NCI-H524 treated with DMSO at 0.1 percent for 48 hours (cell line): ENCODE data around the gene RDX.
"Not testable (repeated sequence)": the region's sequence is repeated elsewhere in the genome, so short reads cannot be mapped to it uniquely, and the experiment has no call there.

Experiments
- DNase-seq: peaks from one replicate; lab custom pipeline; 2025; lab: John Stamatoyannopoulos, UW

RDX gene

DNA sequence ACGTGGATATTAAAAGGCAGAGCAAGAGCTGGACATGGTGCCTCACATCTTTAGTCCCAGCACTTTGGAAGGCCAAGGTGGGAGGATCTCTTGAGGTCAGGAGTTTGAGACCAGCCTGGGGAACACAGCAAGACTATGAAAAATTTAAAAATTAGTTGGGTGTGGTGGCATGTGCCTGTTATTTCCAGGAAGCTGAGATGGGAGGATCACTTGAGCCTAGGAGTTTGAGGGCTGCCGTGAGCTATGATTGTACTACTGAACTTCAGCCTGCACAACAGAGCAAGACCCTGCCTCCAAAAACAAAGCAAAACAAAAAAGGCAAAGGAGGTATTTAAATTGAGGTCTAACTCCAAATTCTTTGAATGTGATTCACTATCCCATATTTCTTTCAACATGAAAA lies 23.5 kb downstream of the RDX start:
- no peak for DNase-seq

DNA sequence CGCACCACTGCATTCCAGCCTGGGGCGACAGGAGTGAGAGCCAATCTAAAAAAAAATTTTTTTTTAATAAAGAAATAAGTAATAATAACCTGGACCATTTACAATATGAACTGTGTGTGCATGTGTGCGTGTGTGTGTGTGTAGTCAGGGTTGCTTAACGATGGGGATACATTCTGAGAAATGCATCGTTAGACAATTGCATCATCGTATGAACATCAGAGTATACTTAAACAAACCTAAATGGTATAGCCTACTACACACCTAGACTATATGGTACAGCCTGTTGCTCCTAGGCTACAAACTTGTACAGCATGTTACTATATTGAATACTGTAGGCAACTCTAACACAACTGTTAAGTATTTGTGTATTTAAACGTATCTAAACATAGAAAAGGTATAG lies 26.4 kb downstream of the RDX start:
- no peak for DNase-seq

DNA sequence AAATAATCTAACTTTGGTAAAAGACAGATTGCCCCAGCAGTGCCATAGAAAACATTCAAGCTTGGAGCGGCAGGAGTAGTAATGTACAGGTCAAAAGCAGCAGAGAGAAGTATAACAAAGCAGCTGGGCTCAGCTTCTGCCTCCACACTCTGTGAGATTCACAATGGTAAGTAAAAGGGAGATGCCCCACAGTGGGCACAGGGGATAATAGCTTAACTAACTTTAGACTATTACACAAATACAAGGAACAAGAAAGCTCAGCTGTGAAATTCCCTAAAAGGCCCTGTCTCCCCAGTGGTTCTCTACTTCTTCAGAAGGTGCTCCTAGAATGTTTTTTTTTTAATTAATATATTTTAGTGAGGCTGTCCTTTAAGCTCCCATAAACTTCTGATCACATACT lies 28.0 kb downstream of the RDX start:
- no peak for DNase-seq

DNA sequence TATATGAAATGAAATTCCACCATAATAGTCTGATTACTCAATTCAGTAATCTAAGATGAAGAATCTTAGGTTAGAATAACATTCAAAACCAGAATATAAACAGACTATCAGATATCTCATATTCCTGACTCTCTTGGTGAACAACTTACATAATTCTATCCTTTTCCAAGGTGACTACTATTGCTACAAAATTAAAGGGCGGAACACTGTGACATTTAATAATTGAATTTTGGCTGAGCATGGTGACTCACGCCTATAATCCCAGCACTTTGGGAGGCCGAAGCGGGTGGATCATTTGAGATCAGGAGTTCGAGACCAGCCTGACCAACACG lies 34.4 kb downstream of the RDX start:
- no peak for DNase-seq

DNA sequence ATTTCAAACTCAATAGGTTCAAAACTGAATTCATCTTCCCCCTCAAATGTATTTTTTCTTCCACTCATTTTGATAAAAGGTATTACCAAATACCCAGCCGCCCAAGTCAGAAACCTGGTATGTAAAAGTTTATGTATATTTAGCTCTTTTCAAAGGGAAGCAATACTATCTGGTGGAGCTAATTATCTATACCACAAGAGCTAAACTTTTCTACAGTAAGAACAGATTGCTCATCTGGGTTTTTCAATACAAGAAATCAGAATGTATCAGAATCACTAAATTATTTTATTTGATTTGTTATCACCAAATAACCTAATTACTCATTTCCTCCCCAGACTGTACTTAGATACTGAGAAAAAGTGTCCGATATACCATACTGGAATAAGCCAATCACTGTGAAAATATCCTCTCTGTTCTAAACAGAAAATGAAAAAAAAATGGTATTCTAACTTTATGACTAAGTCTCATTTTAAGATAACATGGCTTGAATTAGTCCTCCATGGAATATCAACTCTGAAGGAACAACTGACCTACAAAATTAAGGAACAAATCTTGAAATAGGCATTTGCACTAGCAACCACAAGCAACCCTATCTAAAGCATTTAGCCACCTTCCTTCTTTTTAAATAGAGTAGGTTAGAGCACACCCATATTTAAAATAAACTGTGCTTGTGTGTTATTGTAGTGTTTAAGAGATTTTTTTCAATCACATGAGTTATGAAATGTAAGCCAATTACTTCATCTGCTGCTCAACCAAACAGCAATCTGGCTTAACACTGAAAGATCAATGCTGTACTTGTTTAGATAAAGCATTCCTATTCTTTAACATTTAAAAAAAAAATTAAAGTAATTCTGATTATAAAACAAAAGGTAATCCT lies 35.0 kb downstream of the RDX start:
- DNase-seq = no peak

DNA sequence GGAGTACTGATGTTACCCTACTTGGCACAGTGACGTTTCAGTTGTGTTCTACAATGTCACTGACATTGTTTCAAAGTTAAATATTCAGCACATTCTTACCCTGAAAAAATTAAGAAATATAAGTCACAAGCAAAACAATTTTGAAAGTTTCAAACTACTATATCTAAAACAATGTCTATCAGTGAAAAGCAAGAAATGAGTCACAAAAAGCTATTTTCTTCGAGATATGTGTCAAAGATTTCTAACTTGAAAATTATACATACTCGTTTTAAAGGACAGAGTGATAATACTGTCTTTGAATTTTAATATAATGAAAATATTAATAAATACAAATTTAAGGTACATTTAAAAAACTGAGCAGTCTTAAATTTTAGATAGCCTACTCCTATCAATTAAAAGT lies 42.9 kb downstream of the RDX start:
- DNase-seq = no peak

DNA sequence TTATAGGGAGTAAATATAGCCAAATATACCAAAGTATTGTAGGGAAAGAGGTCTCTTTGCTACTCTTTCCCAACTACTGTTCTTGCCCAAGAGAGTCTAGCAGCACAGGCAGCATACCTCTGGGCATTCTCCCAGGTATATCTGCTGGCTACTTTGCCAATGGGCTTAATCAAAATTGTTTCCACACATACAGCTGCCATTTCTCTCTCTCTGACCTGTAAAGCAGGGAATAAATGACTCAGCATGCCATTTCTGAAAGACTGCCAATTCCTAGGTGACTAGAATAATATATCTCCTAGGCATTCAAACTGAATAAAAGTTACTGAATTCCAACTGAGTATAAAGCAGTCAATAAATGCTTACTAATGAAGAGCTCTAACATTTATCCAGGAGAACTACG lies 44.6 kb downstream of the RDX start:
- no peak for DNase-seq

DNA sequence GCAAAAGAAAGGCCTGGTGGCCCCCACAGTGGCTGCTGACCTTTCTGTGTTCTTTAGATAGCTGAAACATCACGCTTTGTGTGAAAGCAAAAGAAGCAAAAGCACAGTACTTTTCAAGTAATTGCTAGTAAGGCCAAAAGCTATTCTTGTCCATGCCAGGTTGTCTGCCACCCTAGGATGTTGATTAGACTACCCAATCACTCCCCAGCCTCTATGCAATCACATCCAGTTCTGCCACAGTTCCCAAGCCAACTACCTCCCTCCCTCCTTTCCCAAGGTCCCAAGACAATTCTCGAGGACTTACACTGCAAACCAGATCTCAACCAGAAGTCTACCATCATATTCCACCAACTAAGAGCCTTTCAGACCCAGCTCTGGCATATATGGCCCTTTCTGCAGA lies 46.2 kb downstream of the RDX start:
- DNase-seq = no peak

DNA sequence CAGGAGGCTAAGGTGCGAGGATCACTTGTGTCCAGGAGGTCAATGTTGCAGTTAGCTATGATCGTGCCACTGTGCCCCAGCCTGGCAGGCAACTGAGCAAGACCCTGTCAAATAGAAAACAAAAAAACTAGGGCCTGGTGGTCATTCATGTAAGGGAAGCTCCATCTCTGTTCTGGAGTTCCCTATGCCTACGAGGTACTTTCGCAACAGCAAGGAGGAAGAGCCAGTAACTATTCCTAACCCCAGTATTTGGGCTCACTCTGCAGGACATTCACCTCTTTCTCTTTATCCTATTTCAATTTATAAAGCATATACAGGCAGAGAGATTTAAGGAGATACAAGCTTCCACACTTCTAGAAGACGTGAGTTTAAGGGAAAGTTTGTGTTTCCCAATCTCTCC lies 46.6 kb downstream of the RDX start:
- no peak for DNase-seq

DNA sequence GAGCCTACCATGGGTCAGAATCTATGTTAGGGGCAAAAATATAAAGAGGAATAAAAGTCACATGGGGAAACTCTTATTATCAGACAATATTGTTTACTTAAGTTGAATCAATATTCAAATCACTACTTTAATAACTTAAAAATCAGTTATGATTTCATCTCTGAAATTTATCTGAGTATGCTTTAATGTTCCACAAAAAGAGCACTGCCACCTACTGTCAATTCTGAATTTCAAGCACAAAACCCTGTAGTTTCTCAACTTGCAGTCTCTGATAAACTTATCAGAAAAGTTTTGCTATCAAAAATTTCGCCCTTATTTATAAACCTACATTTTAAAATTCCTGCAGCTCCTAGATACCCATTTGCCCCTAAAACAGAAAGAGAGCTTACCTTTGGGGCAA lies 47.3 kb downstream of the RDX start:
- DNase-seq = no peak

DNA sequence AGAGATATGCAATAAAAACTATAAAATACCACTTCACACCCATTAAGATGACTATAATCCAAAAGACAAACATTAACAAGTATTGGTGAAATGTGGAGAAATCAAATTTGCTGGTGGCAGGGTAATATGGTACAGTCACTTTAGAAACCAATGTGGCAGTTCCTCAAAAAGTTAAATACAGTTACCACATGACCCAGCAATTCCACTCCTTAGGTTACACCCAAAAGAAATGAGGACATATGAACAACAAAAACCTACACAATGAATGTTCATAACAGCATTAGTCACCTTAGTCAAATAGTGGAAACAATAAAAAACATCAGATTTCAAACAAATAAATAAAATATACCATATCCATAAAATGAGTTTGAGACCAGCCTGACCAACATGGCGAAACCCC lies 52.6 kb downstream of the RDX start:
- no peak for DNase-seq

DNA sequence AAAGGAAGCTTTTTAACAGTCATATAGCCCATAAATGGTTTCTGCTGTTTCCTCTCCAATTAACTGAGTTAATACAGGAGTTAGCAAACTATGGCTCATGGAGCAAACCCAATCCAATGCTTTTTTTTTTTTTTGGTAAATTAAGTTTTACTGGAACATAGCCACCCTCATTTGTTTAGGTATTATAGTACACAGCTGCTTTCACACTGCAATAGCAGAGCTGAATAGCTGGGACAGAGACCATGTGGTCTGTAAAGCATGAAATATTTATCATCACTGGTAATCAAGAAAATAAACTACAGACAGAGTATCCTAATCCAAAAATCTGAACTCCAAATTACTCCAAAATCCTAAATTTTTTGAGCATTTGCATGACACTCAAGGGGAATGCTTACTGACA lies 53.7 kb downstream of the RDX start:
- no peak for DNase-seq

DNA sequence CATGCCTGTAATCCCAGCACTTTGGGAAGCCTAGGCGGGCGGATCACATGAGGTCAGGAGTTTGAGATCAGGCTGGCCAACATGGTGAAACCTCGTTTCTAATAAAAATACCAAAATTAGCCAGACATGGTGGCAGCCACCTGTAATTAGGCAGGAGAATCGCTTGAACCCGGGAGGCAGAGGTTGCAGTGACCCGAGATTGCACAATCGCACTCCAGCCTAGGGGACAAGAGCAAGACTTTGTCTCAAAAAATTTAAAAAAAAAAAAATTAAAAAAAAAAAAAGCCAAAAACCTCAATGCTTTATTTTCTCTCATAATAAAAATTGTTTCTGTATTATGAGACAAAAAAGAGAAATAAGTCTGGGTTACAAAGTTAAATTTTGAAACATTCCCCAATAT lies 54.2 kb downstream of the RDX start:
- no peak for DNase-seq

DNA sequence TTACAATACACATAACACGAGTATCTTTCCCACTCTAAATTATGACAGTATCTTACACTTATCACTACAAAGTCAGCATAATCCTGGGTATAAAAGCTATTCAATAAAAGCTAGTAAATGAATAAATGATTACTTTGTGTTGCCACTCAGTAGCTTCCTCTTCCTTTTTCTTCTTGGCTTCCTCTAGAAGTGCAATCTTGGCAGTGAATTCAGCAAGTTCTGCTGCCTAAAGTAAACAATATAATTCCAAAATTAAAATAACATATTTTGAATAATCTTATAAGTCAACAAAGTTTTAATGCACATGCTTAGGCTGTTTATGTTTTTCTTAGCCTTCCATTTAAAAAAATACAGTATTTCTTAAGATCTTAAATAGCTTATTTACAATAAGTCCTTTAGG lies 60.4 kb downstream of the RDX start:
- no peak for DNase-seq

DNA sequence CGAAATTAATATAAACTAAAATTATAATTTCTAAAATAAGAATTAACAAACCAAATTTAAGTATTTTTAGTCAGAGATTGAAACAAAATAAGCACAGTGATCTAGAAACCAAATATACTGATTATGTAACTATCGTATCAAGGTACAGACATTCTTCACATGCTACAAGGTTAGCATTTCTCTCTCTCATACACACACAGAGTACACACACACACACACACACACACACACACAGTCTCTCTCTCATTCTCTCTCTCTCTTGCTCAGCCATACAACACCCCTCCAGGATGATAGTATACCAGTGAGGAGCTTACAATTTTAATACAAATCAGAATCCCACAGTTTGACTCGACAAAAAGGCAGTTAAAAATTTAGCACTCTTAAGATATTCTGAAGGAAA lies 66.0 kb downstream of the RDX start:
- no peak for DNase-seq

DNA sequence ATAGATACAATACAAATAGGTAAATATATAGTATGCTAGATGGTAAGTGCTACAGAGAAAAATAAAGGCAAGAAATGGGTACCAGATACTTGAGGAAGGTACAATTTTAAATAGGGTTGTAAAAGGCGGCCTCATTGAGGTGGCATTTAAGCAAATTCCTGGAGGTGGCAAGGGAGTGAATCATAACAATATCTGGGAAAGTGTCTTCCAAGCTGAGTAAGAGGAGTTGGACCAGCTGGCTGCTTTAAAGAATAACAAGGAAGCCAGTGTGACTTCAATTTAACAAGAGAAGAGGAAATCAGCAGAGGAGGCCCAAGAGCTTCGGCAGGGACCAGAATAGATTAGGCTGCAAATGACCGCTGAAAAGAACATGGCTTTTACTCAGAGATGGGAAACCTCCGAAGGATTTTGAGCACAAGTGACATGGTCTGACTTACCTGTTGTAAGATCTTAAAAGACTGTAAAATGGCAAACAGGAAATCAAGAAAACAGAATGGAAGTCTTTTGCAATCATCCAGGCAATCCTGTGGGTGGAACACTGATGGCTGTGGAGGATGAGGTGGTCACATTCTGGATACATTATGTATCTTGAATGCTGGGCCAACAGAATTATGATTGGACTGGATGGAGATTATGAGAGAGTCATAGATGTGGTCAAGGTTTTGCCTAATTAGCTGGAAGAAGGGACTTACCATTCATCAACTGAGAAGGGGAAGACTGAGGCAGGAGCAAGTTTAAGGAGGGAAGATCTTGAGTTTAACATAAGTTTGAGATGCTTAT lies 77.2 kb downstream of the RDX start:
- DNase-seq = no peak

DNA sequence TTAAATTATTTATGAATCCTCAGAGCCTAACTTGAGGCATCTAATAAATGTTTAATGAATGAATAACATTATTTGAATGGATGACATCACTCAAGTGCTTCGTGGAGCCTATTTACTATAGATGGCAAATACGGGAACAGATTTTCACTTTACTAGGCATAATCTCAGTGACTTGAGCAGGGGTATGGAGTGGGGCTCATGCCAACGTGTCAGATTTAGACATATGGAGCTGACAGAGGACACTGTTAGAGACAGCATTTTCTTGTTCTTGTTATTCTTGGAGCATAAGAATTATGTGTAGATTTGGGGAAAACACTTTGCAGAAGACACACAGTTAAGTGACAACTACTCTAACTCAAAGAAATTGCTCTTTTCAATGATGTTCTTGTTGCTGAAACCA lies 78.5 kb downstream of the RDX start:
- no peak for DNase-seq

DNA sequence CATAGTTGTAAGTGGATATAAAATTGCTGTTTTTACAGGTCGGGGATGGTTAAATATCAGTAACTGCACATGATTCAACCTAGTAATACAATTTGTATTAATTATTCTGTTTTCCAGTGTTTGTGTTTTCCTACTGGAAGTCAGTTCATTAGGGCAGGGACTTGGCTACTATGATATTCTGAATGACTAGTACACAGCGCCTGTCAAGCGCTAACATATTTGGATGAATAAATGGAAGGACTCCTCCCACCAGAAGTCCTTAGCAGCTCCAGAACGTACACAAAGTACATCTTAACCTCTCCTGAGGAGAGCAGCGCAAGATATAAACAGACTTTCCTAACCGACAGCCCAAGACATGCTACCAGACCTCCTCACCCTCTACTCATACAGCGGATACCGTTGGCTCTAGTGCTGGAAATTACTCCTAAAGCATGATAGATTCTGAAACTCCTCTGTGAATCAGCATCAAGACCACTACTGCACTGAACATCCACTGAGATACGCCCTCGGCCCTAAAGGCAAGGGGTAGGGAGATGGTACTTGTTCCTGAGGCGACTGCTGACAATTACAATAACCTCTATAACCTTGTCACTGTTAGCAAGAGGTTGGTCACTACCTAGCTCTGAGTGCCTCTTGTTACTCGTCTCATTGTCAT lies 79.1 kb downstream of the RDX start:
- DNase-seq = no peak

DNA sequence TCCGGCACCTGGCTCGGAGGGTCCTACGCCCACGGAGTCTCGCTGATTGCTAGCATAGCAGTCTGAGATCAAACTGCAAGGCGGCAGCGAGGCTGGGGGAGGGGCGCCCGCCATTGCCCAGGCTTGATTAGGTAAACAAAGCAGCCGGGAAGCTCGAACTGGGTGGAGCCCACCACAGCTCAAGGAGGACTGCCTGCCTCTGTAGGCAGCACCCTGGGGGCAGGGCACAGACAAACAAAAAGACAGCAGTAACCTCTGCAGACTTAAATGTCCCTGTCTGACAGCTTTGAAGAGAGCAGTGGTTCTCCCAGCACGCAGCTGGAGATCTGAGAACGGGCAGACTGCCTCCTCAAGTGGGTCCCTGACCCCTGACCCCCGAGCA lies 87.1 kb downstream of the RDX start:
- not testable (repeated sequence) for DNase-seq

DNA sequence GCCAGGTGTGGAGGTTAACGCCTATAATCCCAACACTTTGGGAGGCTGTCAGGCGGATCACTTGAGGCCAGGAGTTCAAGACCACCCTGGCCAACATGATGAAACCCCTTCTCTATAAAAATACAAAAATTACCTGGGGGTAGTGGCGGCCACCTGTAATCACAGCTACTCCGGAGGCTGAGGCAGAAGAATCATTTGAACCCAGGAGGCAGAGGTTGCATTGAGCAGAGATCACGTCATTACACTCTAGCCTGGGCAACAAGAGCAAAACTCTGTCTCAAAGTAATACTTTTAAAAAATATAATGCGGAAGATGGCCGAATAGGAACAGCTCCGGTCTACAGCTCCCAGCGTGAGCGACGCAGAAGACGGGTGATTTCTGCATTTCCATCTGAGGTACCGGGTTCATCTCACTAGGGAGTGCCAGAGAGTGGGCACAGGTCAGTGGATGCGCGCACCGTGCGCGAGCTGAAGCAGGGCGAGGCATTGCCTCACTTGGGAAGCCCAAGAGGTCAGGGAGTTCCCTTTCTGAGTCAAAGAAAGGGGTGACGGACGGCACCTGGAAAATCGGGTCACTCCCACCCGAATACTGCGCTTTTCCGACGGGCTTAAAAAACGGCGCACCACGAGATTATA lies 87.6 kb downstream of the RDX start:
- DNase-seq = not testable (repeated sequence)

DNA sequence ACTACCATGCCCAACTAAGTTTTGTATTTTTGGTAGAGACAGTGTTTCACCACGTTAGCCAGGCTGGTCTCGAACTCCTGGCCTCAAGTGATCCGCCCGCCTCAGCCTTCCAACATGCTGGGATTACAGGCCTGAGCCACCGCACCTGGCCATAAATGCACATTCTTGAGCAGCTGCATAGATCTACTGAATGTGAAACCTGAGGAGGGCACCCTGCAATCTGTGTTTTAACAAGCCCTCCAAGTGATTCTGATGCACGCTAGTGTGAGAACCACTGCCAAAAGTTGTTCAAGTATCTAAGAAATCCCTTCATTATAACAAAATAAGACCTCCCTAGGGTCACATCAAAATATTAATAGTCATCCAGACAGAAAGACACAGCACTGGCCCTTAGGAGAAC lies 89.3 kb downstream of the RDX start:
- DNase-seq = no peak

DNA sequence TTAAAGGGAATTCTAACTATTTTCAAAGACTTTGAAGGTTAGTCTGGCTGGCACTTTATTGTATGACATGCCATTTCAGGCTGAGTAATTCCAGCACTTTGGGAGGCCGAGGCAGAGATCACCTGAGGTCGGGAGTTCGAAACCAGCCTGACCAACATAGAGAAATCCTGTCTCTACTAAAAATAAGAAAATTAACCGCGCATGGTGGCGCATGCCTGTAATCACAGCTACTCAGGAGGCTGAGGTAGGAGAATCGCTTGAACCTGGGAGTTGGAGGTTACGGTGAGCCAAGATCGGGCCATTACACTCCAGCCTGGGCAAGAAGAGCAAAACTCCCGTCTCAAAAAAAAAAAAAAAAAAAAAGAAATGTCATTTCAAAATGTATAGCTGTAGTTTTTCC lies 95.6 kb downstream of the RDX start:
- no peak for DNase-seq

DNA sequence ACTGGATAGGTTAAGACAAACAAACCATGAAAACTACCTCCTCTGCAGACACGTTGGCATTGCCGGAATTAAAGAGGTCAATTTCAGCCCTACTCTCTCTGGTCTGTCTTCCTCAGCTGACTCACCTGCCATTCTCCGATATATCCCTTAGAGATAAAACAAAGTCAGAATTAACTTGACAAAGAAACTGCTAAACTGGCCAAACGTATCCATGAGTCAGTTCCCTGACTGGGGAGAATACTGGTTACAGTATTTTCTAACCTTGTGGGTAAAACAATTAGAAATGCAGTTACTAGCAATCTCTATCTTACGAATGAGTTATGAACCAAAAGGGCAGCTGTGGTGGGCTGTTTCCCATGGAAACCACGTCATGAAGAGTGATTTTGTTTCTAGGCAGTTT lies 96.2 kb downstream of the RDX start:
- DNase-seq = no peak
